ENCODE results near the gene PDE6H. TPM values are rescaled to one million over a fixed set of nuclear protein-coding genes. Genes with fewer than 3 reads are reported as not detected.

PDE6H gene
- total RNA-seq, 1 donor from 2014 or later, result not detected

GRCh38 chr12:14963520-14963919 is 9.3 kb upstream of the PDE6H start:
- H3K27ac Mint-ChIP-seq, result peak overlapping the region; percentile 68
- intact Hi-C loops (cut with micrococcal nuclease), result loop anchor here (5.0 to 10.0 kb wide), 2 partner anchors 34 to 581 kb away; no protein-coding TSS in a partner anchor
- H3K27me3 Mint-ChIP-seq, result no peaks in the 10 kb centered on the region
- peak overlapping the region; percentile 31 for H3K4me3 Mint-ChIP-seq
- H3K36me3 Mint-ChIP-seq (ENCODE audit: low read depth), result peaks cover 22% of the 10 kb centered on the region
- peaks cover 3% of the 10 kb centered on the region for H3K9me3 Mint-ChIP-seq
- DNase-seq, result peak; percentile 63
- H3K4me1 Mint-ChIP-seq, result peaks cover 37% of the 10 kb centered on the region

GRCh38 chr12:14964406-14964805 is 8.4 kb upstream of the PDE6H start:
- H3K4me3 Mint-ChIP-seq, result no peak overlapping the region
- peak overlapping the region; percentile 26 for H3K27ac Mint-ChIP-seq
- peaks cover 6% of the 10 kb centered on the region for H3K9me3 Mint-ChIP-seq
- intact Hi-C loops (cut with micrococcal nuclease), result loop anchor here (5.0 to 10.0 kb wide), 2 partner anchors 33 to 580 kb away; no protein-coding TSS in a partner anchor
- no peaks in the 10 kb centered on the region for H3K27me3 Mint-ChIP-seq
- peaks cover 13% of the 10 kb centered on the region for H3K36me3 Mint-ChIP-seq (ENCODE audit: low read depth)
- peaks cover 29% of the 10 kb centered on the region for H3K4me1 Mint-ChIP-seq
- DNase-seq, result no peak

- DNase-seq, result no peak
- Mint-ChIP-seq H3K9me3 (peaks cover 6% of the 10 kb centered on the region), H3K27me3 (no peaks in the 10 kb centered on the region), H3K4me1 (peaks cover 28% of the 10 kb centered on the region), H3K4me3 (no peak overlapping the region), H3K27ac (no peak overlapping the region), H3K36me3 (ENCODE audit: low read depth) (peaks cover 5% of the 10 kb centered on the region)
- intact Hi-C loops (cut with micrococcal nuclease), result loop anchor here (10.0 kb wide), 1 partner anchor 580 kb away; no protein-coding TSS in a partner anchor
Measured at GRCh38 chr12:14965221-14965620, 7.6 kb upstream of the PDE6H start.

- intact Hi-C loops (cut with micrococcal nuclease), result loop anchor here (10.0 kb wide), 1 partner anchor 576 kb away; no protein-coding TSS in a partner anchor
- H3K4me1 Mint-ChIP-seq, result peaks cover 28% of the 10 kb centered on the region
- DNase-seq, result no peak
- H3K9me3 Mint-ChIP-seq, result peaks cover 11% of the 10 kb centered on the region
- no peak overlapping the region for H3K27ac Mint-ChIP-seq
- no peaks in the 10 kb centered on the region for H3K27me3 Mint-ChIP-seq
- H3K4me3 Mint-ChIP-seq, result no peak overlapping the region
- H3K36me3 Mint-ChIP-seq (ENCODE audit: low read depth), result no peaks in the 10 kb centered on the region
Measured at GRCh38 chr12:14968478-14968877, 4.4 kb upstream of the PDE6H start.

GRCh38 chr12:14970473-14970872 is 2.4 kb upstream of the PDE6H start:
- Mint-ChIP-seq H3K4me1 (peaks cover 19% of the 10 kb centered on the region), H3K9me3 (peaks cover 7% of the 10 kb centered on the region), H3K36me3 (ENCODE audit: low read depth) (no peaks in the 10 kb centered on the region), H3K27ac (peak overlapping the region; percentile 51), H3K4me3 (no peak overlapping the region), H3K27me3 (no peaks in the 10 kb centered on the region)
- no peak for DNase-seq
- intact Hi-C loops (cut with micrococcal nuclease), result no loop called here

GRCh38 chr12:14974633-14975032 is 1.8 kb downstream of the PDE6H start:
- DNase-seq, result no peak
- H3K9me3 Mint-ChIP-seq, result peaks cover 4% of the 10 kb centered on the region
- H3K4me1 Mint-ChIP-seq, result peaks cover 34% of the 10 kb centered on the region
- H3K36me3 Mint-ChIP-seq (ENCODE audit: low read depth), result no peaks in the 10 kb centered on the region
- intact Hi-C loops (cut with micrococcal nuclease), result no loop called here
- H3K27ac Mint-ChIP-seq, result no peak overlapping the region
- no peaks in the 10 kb centered on the region for H3K27me3 Mint-ChIP-seq
- no peak overlapping the region for H3K4me3 Mint-ChIP-seq

- Mint-ChIP-seq H3K27ac (no peak overlapping the region), H3K4me3 (no peak overlapping the region), H3K4me1 (peaks cover 33% of the 10 kb centered on the region), H3K9me3 (peaks cover 4% of the 10 kb centered on the region), H3K36me3 (ENCODE audit: low read depth) (no peaks in the 10 kb centered on the region), H3K27me3 (no peaks in the 10 kb centered on the region)
- intact Hi-C loops (cut with micrococcal nuclease), result no loop called here
- no peak for DNase-seq
Measured at GRCh38 chr12:14975457-14975856, 2.6 kb downstream of the PDE6H start.

GRCh38 chr12:14976658-14977057 is 3.8 kb downstream of the PDE6H start:
- peaks cover 39% of the 10 kb centered on the region for H3K4me1 Mint-ChIP-seq
- no peak overlapping the region for H3K4me3 Mint-ChIP-seq
- H3K27me3 Mint-ChIP-seq, result no peaks in the 10 kb centered on the region
- no peak for DNase-seq
- intact Hi-C loops (cut with micrococcal nuclease), result no loop called here
- H3K36me3 Mint-ChIP-seq (ENCODE audit: low read depth), result no peaks in the 10 kb centered on the region
- no peaks in the 10 kb centered on the region for H3K9me3 Mint-ChIP-seq
- no peak overlapping the region for H3K27ac Mint-ChIP-seq

GRCh38 chr12:14979468-14979867 is 6.6 kb downstream of the PDE6H start:
- intact Hi-C loops (cut with micrococcal nuclease), result no loop called here
- Mint-ChIP-seq H3K4me3 (no peak overlapping the region), H3K4me1 (peaks cover 43% of the 10 kb centered on the region), H3K27ac (no peak overlapping the region), H3K36me3 (ENCODE audit: low read depth) (no peaks in the 10 kb centered on the region), H3K9me3 (no peaks in the 10 kb centered on the region), H3K27me3 (no peaks in the 10 kb centered on the region)
- DNase-seq, result no peak

- Mint-ChIP-seq H3K36me3 (ENCODE audit: low read depth) (no peaks in the 10 kb centered on the region), H3K27me3 (no peaks in the 10 kb centered on the region), H3K4me3 (no peak overlapping the region), H3K4me1 (peaks cover 46% of the 10 kb centered on the region), H3K27ac (no peak overlapping the region), H3K9me3 (no peaks in the 10 kb centered on the region)
- DNase-seq, result peak; percentile 59
- intact Hi-C loops (cut with micrococcal nuclease), result no loop called here
Measured at GRCh38 chr12:14981049-14981448, 8.2 kb downstream of the PDE6H start.

- H3K27ac Mint-ChIP-seq, result peak overlapping the region; percentile 23
- intact Hi-C loops (cut with micrococcal nuclease), result no loop called here
- no peaks in the 10 kb centered on the region for H3K27me3 Mint-ChIP-seq
- peaks cover 46% of the 10 kb centered on the region for H3K4me1 Mint-ChIP-seq
- no peaks in the 10 kb centered on the region for H3K9me3 Mint-ChIP-seq
- peak overlapping the region; percentile 30 for H3K4me3 Mint-ChIP-seq
- DNase-seq, result no peak
- no peaks in the 10 kb centered on the region for H3K36me3 Mint-ChIP-seq (ENCODE audit: low read depth)
Measured at GRCh38 chr12:14982562-14982961, 9.7 kb downstream of the PDE6H start.

GRCh38 chr12:14982991-14983390 is 10.1 kb downstream of the PDE6H start:
- Mint-ChIP-seq H3K27ac (peak overlapping the region; percentile 23), H3K36me3 (ENCODE audit: low read depth) (no peaks in the 10 kb centered on the region), H3K4me1 (peaks cover 42% of the 10 kb centered on the region), H3K27me3 (no peaks in the 10 kb centered on the region), H3K9me3 (no peaks in the 10 kb centered on the region), H3K4me3 (peak overlapping the region; percentile 30)
- intact Hi-C loops (cut with micrococcal nuclease), result no loop called here
- DNase-seq, result peak; percentile 67

- Mint-ChIP-seq H3K9me3 (no peaks in the 10 kb centered on the region), H3K27ac (no peak overlapping the region), H3K27me3 (peaks cover 3% of the 10 kb centered on the region), H3K4me1 (peaks cover 34% of the 10 kb centered on the region), H3K4me3 (no peak overlapping the region), H3K36me3 (ENCODE audit: low read depth) (no peaks in the 10 kb centered on the region)
- peak; percentile 14 for DNase-seq
- intact Hi-C loops (cut with micrococcal nuclease), result no loop called here
Measured at GRCh38 chr12:14984036-14984435, 11.2 kb downstream of the PDE6H start.

GRCh38 chr12:14984766-14985285 is 12.0 kb downstream of the PDE6H start:
- H3K4me3 Mint-ChIP-seq, result no peak overlapping the region
- DNase-seq, result no peak
- H3K9me3 Mint-ChIP-seq, result no peaks in the 10 kb centered on the region
- H3K27me3 Mint-ChIP-seq, result peaks cover 3% of the 10 kb centered on the region
- H3K4me1 Mint-ChIP-seq, result peaks cover 32% of the 10 kb centered on the region
- H3K27ac Mint-ChIP-seq, result no peak overlapping the region
- intact Hi-C loops (cut with micrococcal nuclease), result no loop called here
- peaks cover 1% of the 10 kb centered on the region for H3K36me3 Mint-ChIP-seq (ENCODE audit: low read depth)

GRCh38 chr12:14986449-14986848 is 13.6 kb downstream of the PDE6H start:
- no peak overlapping the region for H3K4me3 Mint-ChIP-seq
- peaks cover 4% of the 10 kb centered on the region for H3K9me3 Mint-ChIP-seq
- peaks cover 20% of the 10 kb centered on the region for H3K4me1 Mint-ChIP-seq
- H3K27ac Mint-ChIP-seq, result no peak overlapping the region
- peaks cover 3% of the 10 kb centered on the region for H3K27me3 Mint-ChIP-seq
- no peak for DNase-seq
- intact Hi-C loops (cut with micrococcal nuclease), result no loop called here
- H3K36me3 Mint-ChIP-seq (ENCODE audit: low read depth), result peaks cover 1% of the 10 kb centered on the region

Measured in activated CD4-positive, alpha-beta T cell treated with anti-CD3 and anti-CD28 coated beads, Interleukin-2, amount 10 ng/mL, durations not matched to agents 24 days and 14 days (primary cell).